Measurements from ENCODE around the gene PLEKHG2. TPM values are rescaled to one million over a fixed set of nuclear protein-coding genes. Genes with fewer than 3 reads are reported as not detected.
A peak's percentile ranks its signal among the peaks of the same experiment; 100 is the strongest.

Gene PLEKHG2
- total and polyA plus RNA-seq, 9 of the 15 experiments (the other 6 are each of a cell fraction or from before 2014, with no cell fraction given), result 0.98 to 45.7 (median 9.8) TPM

DNA sequence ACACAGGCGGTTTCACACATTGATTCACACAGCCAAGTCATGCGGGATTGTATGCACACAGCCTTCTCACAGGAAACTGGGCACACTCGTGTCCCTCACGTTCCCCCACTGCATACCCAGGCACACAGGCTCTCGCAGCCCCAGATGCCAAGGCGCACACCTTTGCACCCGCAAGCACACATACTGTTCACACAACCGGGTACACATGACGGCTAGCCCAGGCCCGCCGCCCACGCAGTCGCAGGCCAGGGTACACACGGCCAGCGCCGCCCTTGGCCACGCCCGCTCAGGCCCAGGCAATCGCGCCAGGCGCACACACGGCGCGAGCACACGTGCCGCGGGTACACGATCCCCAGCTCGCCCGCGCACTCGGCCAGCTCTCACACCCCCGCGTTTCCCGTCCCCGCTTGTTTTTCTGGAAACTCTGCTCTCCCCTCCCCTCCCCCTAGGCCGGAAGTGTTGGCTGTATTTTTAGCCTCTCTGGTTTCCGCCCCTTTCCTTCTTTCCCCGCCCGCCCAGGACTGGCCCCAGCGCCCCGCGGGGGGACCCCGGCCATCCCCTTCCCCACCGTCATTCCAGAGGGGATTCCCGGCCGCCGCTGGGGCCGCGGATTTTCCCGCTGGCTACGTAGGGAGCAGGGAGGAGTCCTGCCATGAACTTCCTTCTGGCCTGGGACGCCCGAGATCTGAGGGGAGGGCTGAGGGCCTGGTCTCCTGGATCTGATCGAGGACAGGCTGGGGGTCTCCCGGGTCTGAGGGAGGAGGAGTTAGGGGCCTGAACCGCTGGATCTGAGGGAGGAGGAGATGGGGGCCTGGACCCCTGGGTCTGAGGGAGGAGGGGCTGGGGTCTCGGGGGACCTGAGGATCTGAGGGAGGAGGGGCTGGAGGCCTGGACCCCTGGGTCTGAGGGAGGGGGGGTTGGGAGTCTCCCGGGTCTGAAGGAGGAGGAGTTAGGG, 9.8 kb upstream of the PLEKHG2 start (continued):
- TF ChIP-seq, protein P1, sequence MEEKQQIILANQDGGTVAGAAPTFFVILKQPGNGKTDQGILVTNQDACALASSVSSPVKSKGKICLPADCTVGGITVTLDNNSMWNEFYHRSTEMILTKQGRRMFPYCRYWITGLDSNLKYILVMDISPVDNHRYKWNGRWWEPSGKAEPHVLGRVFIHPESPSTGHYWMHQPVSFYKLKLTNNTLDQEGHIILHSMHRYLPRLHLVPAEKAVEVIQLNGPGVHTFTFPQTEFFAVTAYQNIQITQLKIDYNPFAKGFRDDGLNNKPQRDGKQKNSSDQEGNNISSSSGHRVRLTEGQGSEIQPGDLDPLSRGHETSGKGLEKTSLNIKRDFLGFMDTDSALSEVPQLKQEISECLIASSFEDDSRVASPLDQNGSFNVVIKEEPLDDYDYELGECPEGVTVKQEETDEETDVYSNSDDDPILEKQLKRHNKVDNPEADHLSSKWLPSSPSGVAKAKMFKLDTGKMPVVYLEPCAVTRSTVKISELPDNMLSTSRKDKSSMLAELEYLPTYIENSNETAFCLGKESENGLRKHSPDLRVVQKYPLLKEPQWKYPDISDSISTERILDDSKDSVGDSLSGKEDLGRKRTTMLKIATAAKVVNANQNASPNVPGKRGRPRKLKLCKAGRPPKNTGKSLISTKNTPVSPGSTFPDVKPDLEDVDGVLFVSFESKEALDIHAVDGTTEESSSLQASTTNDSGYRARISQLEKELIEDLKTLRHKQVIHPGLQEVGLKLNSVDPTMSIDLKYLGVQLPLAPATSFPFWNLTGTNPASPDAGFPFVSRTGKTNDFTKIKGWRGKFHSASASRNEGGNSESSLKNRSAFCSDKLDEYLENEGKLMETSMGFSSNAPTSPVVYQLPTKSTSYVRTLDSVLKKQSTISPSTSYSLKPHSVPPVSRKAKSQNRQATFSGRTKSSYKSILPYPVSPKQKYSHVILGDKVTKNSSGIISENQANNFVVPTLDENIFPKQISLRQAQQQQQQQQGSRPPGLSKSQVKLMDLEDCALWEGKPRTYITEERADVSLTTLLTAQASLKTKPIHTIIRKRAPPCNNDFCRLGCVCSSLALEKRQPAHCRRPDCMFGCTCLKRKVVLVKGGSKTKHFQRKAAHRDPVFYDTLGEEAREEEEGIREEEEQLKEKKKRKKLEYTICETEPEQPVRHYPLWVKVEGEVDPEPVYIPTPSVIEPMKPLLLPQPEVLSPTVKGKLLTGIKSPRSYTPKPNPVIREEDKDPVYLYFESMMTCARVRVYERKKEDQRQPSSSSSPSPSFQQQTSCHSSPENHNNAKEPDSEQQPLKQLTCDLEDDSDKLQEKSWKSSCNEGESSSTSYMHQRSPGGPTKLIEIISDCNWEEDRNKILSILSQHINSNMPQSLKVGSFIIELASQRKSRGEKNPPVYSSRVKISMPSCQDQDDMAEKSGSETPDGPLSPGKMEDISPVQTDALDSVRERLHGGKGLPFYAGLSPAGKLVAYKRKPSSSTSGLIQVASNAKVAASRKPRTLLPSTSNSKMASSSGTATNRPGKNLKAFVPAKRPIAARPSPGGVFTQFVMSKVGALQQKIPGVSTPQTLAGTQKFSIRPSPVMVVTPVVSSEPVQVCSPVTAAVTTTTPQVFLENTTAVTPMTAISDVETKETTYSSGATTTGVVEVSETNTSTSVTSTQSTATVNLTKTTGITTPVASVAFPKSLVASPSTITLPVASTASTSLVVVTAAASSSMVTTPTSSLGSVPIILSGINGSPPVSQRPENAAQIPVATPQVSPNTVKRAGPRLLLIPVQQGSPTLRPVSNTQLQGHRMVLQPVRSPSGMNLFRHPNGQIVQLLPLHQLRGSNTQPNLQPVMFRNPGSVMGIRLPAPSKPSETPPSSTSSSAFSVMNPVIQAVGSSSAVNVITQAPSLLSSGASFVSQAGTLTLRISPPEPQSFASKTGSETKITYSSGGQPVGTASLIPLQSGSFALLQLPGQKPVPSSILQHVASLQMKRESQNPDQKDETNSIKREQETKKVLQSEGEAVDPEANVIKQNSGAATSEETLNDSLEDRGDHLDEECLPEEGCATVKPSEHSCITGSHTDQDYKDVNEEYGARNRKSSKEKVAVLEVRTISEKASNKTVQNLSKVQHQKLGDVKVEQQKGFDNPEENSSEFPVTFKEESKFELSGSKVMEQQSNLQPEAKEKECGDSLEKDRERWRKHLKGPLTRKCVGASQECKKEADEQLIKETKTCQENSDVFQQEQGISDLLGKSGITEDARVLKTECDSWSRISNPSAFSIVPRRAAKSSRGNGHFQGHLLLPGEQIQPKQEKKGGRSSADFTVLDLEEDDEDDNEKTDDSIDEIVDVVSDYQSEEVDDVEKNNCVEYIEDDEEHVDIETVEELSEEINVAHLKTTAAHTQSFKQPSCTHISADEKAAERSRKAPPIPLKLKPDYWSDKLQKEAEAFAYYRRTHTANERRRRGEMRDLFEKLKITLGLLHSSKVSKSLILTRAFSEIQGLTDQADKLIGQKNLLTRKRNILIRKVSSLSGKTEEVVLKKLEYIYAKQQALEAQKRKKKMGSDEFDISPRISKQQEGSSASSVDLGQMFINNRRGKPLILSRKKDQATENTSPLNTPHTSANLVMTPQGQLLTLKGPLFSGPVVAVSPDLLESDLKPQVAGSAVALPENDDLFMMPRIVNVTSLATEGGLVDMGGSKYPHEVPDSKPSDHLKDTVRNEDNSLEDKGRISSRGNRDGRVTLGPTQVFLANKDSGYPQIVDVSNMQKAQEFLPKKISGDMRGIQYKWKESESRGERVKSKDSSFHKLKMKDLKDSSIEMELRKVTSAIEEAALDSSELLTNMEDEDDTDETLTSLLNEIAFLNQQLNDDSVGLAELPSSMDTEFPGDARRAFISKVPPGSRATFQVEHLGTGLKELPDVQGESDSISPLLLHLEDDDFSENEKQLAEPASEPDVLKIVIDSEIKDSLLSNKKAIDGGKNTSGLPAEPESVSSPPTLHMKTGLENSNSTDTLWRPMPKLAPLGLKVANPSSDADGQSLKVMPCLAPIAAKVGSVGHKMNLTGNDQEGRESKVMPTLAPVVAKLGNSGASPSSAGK (IDR thresholded peaks at IDR 0.05), result peak; percentile 90
- TF ChIP-seq ZNF224 (CRISPR knock-in tag; IDR thresholded peaks at IDR 0.05), result no peak
- no peak for TF ChIP-seq ZNF121 (CRISPR knock-in tag; conservative IDR thresholded peaks at IDR 0.05)
- TF ChIP-seq, protein P2, sequence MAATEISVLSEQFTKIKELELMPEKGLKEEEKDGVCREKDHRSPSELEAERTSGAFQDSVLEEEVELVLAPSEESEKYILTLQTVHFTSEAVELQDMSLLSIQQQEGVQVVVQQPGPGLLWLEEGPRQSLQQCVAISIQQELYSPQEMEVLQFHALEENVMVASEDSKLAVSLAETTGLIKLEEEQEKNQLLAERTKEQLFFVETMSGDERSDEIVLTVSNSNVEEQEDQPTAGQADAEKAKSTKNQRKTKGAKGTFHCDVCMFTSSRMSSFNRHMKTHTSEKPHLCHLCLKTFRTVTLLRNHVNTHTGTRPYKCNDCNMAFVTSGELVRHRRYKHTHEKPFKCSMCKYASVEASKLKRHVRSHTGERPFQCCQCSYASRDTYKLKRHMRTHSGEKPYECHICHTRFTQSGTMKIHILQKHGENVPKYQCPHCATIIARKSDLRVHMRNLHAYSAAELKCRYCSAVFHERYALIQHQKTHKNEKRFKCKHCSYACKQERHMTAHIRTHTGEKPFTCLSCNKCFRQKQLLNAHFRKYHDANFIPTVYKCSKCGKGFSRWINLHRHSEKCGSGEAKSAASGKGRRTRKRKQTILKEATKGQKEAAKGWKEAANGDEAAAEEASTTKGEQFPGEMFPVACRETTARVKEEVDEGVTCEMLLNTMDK (IDR thresholded peaks at IDR 0.05; ENCODE audit: borderline replicate concordance, insufficient read depth, low read depth, low read length, poor library complexity, severe bottlenecking), result peak; percentile 73
- TF ChIP-seq HMG20A (CRISPR knock-in tag; conservative IDR thresholded peaks at IDR 0.05), result no peak
- peak; percentile 92 for TF ChIP-seq MEF2D (tag; conservative IDR thresholded peaks at IDR 0.05; ENCODE audit: low read depth)
- TF ChIP-seq EP300 (IDR thresholded peaks at IDR 0.05; ENCODE audit: low read length), result peak; percentile 57
- TF ChIP-seq, protein P3, sequence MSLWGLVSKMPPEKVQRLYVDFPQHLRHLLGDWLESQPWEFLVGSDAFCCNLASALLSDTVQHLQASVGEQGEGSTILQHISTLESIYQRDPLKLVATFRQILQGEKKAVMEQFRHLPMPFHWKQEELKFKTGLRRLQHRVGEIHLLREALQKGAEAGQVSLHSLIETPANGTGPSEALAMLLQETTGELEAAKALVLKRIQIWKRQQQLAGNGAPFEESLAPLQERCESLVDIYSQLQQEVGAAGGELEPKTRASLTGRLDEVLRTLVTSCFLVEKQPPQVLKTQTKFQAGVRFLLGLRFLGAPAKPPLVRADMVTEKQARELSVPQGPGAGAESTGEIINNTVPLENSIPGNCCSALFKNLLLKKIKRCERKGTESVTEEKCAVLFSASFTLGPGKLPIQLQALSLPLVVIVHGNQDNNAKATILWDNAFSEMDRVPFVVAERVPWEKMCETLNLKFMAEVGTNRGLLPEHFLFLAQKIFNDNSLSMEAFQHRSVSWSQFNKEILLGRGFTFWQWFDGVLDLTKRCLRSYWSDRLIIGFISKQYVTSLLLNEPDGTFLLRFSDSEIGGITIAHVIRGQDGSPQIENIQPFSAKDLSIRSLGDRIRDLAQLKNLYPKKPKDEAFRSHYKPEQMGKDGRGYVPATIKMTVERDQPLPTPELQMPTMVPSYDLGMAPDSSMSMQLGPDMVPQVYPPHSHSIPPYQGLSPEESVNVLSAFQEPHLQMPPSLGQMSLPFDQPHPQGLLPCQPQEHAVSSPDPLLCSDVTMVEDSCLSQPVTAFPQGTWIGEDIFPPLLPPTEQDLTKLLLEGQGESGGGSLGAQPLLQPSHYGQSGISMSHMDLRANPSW (CRISPR knock-in tag; IDR thresholded peaks at IDR 0.05), result no peak; the same call in 1 of the 2 replicates
- TF ChIP-seq LARP7 (IDR thresholded peaks at IDR 0.05), result no peak
- peak; percentile 76; the same call in 1 of the 2 replicates for TF ChIP-seq CBX1 (IDR thresholded peaks at IDR 0.05; ENCODE audit: low read depth)
